Cortex of kidney (tissue), 1 donor: Measurements from ENCODE around the gene CFB.
"Not testable (repeated sequence)": the region's sequence is repeated elsewhere in the genome, so short reads cannot be mapped to it uniquely, and the experiment has no call there.

Experiments
- DNase-seq: peaks from one replicate; lab custom pipeline; 2025; lab: John Stamatoyannopoulos, UW

CFB gene

DNA sequence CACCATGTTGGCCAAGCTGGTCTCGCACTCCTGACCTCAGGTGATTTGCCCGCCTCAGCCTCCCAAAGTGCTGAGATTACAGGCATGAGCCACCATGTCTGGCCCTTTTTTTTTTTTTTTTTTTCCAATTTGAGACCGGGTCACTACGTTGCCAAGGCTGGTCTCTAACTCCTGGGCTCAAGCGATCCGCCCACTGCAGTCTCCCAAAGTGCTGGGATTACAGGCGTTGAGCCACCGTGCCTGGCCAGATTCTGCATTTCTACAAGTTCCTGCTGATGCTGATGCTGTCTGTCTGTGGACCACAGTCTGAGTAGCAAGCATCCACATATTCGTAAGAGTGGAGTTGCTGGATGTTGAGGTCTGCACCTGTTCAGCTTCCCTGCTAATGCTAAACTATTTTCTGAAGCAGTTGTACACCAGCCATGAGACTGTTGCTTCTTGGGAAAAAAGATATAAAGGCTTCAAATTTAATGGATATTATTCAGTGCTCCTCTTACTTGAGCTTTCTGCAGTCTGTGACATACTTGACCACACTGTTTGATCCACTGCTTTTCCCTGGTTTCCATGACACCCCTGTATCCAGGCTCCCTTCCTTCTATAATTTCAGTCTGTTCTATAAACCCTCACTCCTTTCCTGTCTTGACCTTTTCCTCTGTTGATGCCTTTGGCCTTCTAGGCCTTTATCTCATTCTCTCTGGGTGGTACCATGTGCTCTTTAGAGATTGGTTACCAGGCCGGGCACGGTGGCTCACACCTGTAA, 33.9 kb upstream of the CFB start:
- DNase-seq = no peak

DNA sequence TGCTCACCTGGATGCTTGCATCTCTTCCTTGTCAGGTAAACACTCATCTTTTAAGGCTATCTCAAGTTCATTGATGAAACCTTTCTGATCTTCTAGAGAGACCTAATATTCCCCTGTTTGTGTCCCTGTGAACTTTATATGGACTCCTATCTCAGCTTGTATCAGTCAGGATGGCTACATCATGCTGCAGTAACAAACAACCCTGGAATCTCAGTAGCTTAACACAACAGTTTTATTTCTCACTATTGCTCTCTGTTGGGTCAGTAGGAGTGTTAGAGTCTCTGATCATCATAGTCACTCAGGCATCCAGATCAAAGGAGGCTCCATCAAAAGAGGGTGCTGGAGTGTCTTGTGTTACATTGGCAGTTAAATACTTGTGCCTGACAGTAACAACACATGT, 30.5 kb upstream of the CFB start:
- DNase-seq = no peak

DNA sequence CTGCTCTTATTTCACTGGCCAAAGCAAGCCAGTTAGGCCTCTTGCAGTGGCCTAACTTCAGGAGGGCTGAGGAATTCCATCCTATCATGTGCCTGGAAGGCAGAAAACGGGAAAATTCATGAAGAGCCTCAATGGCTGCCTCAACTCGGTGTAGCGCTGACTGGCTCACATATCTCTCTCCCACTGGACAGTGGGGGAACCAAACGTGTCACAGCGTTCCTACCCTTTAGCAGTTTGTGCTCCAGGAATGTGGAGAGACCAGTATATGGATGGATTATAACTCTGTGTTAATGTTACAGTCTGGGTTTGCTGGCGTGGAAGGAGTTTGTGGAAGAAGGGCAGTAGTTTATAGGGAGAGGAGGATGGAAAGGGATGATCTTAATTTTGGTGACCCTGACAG, 30.1 kb upstream of the CFB start:
- no peak for DNase-seq

DNA sequence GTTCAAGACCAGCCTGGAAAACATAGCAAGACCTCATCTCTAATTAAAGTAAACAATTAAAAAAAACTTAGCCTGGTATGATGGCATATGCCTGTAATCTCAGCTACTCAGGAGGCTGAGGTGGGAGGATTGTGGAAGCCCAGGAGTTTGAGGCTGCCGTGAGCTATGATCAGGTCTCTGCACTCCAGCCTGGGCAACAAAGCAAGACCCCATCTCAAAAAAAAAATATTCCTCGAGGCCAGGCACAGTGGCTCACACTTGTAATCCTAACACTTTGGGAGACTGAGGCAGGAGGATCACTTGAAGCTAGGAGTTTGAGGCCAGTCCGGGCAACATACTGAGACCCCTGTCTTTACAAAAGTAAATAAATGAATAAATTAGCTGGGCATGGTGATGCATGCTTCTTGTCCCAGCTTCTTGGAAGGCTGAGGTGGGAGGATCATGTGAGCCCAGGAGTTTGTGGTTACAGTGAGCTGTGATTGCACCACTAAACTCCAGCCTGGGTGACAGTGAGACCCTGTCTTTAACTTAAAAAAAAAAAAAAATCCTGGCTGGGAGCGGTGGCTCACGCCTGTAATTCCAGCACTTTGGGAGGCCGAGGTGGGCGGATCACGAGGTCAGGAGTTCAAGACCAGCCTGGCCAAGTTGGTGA, 27.7 kb upstream of the CFB start:
- DNase-seq = no peak

DNA sequence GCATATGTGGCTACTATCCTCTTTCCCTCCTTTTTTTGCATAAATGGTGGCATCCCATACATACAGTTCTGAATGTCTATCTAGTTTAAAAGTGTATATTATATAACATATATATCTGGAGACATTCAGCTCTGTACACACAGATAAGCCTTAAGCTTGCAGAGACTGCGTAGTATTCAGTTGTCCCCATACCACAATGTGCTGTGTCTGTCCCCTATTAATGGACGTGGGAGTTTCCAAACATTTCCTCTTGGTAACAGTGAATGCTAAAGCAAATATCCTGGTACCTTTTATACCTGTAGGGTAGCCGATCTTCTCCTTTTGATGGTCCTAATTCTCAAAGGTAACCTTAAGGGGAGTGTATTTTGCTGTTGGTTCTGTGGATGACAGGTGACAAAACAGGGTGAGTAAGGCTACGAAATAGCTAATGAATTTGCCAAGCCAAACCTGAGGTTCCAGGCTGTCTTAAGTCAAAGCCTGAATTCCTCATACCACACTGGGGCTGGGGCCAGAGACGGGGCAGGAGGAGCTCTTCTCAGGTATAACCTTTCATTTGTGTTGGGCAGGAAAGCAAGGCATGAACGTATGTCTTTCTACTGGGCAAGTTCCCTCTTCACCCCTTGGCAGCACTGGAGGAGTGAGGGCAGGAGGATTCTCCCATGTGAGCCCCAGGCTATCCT, 26.1 kb upstream of the CFB start:
- DNase-seq = no peak

DNA sequence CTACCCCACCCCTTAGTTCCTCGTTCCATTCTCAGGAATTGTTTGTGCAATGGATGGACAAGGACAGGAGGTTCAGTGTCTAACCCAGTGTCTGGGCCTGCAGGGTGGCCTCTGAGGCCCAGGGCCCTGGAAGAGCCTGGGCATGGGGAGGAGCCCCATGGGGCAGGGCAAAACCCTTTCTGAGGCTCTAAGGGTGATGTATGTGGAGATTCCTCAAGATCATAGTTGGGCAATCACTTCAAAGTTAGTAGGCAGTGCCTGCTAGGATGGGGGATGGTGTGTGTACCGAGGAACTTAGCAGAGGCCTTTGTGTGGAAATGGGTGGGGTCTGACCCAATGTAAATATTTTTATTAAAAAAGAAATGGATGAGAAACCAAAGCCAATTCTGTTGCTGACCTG, 25.1 kb upstream of the CFB start:
- no peak for DNase-seq

DNA sequence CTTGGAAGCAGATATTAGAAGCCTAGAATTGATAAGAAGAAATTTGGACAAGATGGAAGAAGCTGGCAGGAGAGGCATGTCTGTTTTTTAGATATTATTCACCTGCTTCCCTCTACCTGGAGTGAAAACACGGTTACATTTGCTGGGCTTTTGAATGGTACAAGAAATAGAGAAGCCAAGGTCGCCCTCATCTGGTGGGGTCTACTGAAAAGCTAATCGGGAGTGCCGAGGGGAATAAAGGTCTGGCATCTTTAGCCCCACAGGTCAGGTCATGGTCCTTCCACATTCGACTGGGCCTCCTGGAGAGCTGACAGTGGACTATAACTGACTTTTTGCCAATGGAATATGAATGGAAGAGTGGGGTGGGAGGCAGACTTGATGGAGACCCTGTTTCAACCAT, 23.0 kb upstream of the CFB start:
- no peak for DNase-seq

DNA sequence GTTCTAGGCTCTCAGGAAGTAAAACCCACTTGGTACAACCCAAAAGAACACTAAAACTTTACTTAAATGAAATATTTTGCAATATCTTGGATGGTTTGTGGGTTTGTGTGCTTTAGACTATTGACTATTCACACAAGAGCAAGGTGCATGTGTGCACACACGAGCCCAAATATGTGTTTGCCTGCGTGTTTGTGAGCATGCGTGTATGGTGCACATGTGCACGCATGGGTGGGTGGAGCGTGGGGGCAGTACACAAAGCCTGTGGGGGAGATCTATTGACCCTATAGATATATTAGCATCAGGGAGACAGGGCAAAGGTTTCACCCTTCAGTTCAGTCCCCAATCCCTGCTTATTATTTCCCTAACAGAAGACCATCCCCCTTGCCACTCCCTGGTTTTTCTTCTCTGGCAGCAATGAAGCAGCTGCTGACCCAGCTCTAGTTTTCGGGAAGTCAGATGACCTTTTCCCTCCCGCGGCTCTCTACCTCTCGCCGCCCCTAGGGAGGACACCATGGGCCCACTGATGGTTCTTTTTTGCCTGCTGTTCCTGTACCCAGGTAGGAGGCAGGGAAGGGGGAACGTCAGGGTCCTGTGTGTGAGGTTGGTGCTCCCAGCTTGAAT, 18.5 kb upstream of the CFB start, which contains the start of gene C2:
C2 (plus strand) TSS at position 476 of the 621 bp plus-strand sequence; CDS start at position 512, 36 bp downstream.
- no peak for DNase-seq

DNA sequence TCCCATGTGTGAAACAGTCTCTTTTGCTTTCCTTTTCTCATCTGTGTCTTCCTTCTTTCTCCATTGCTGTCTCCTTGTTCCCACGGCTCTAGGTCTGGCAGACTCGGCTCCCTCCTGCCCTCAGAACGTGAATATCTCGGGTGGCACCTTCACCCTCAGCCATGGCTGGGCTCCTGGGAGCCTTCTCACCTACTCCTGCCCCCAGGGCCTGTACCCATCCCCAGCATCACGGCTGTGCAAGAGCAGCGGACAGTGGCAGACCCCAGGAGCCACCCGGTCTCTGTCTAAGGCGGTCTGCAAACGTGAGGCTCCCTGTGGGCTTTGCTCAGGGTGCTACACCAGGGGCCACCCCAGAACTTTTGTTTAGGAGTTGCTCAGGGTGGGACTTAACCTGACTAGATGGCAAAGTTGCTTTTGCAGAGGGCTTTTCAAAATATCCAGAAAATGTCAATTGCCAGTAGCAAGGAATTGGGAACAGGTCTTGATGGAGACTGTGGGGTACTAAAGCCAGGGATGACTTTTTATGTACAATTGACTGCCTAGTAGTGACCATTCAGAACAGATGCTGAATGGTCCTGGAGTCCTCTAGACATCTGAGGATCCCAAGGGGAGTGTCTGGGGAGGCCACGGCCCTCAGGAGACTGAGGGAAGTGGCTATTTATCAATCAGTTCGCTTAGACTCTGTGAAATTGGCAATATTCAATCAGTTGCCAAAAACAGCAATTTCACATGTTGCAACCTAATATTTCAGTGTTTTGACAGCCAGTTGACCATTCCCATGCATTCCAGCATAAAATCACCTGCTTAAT, 17.8 kb upstream of the CFB start:
- DNase-seq = no peak

DNA sequence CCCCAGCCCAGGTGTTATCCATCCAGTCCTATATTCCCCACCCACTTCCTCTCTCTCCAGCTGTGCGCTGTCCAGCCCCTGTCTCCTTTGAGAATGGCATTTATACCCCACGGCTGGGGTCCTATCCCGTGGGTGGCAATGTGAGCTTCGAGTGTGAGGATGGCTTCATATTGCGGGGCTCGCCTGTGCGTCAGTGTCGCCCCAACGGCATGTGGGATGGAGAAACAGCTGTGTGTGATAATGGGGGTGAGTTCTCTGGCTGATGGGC, 17.3 kb upstream of the CFB start:
- no peak for DNase-seq

DNA sequence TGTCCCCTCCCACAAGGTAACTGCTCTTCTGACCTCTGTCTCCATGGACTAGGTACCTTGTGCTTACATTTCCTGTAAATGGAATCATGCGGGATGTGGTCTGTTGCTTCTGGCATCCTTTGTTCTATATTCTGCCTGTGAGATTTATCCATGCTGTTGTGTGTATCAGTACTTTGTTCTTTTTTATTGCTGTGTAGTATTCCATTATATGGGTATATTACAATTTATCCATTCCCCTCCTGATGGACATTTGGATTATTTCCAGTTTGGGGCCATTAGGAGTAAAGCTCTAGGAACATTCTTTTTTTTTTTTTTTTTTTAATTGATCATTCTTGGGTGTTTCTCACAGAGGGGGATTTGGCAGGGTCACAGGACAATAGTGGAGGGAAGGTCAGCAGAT, 14.9 kb upstream of the CFB start:
- DNase-seq = no peak

DNA sequence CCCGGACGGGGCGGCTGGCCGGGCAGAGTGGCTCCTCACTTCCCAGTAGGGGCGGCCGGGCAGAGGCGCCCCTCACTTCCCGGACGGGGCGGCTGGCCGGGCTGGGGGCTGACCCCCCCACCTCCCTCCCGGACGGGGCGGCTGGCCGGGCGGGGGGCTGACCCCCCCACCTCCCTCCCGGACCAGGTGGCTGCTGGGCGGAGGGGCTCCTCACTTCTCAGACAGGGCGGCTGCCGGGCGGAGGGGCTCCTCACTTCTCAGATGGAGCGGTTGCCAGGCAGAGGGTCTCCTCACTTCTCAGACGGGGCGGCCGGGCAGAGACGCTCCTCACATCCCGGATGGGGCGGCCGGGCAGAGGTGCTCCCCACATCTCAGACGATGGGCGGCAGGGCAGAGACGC, 13.8 kb upstream of the CFB start:
- DNase-seq = not testable (repeated sequence)

DNA sequence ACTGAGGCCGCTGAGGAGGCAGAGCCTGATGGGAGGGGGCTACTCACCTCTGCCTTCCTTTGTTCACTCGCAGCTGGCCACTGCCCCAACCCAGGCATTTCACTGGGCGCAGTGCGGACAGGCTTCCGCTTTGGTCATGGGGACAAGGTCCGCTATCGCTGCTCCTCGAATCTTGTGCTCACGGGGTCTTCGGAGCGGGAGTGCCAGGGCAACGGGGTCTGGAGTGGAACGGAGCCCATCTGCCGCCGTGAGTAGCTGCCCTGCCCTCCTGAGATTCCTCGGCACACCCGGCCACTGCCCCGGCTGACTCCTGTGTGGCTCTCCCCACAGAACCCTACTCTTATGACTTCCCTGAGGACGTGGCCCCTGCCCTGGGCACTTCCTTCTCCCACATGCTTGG, 12.4 kb upstream of the CFB start:
- no peak for DNase-seq

DNA sequence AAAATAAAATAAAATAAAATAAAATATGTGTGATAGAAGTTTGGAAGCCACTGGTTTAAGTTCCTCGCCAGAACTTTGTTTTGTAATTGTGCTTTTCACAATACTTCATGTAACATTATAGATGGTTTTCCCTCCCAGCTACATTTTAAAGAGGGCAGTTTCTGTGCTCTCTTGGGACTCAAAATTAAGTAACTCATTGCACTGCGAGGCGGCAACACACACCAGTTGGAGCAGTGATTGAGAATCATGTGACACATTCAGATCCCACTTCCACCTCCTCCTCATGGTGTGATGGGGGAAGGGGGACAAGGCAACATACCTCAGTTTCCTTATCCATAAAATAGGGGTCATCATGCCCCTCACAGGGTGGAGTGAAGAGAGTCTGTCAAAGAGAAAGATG, 10.9 kb upstream of the CFB start:
- no peak for DNase-seq

DNA sequence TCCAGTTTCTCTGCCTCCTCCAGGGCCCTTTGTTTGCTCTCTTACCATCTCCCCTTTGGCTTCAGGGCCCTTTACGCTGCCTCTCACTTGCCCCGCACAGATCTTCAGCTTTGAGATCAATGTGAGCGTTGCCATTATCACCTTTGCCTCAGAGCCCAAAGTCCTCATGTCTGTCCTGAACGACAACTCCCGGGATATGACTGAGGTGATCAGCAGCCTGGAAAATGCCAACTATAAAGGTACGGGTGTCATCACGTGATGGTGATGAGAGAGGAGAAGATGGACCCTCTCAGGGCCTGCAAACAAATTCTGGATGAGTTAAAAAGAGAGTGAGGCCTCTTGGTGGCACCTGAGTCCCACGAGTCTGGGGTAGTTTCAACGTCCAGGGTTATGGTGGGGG, 10.1 kb upstream of the CFB start:
- DNase-seq = no peak

DNA sequence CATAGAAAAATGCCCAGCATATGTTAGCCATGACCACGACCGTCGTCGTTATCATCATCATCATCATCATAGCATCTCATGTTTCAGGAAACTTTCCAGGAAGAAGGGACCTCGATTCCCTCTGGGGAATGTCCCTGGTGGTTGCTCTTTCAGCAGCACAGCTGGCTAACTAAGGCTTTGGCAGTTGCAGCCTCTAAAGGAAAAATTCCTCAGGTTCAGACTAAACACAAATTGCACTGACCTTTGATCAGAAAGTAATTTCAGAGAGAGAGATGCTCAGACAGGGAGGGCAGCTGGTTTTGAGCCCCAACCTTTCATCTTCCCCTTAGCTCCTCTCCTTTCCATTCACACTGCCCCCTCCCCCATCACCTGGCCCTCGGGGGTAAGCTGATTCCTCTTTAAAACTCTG, 5.6 kb upstream of the CFB start:
- no peak for DNase-seq

DNA sequence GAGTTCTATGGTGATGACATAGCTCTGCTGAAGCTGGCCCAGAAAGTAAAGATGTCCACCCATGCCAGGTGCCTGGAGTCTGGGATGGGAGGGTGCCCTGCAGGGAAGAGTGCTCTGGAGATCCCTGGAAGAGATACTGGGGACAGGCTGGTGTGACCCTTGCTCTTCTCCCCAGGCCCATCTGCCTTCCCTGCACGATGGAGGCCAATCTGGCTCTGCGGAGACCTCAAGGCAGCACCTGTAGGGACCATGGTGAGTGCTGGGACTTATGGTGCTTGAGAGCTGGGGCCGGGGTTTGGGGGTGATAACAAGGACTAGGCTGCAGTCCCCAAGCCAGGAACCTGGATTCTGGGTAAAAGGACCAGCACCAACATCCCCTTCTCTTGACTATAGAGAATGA, 2.2 kb upstream of the CFB start:
- no peak for DNase-seq

DNA sequence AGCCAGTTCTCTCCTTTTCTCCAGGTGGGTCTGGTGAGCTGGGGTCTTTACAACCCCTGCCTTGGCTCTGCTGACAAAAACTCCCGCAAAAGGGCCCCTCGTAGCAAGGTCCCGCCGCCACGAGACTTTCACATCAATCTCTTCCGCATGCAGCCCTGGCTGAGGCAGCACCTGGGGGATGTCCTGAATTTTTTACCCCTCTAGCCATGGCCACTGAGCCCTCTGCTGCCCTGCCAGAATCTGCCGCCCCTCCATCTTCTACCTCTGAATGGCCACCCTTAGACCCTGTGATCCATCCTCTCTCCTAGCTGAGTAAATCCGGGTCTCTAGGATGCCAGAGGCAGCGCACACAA, 765 bp upstream of the CFB start:
- no peak for DNase-seq

DNA sequence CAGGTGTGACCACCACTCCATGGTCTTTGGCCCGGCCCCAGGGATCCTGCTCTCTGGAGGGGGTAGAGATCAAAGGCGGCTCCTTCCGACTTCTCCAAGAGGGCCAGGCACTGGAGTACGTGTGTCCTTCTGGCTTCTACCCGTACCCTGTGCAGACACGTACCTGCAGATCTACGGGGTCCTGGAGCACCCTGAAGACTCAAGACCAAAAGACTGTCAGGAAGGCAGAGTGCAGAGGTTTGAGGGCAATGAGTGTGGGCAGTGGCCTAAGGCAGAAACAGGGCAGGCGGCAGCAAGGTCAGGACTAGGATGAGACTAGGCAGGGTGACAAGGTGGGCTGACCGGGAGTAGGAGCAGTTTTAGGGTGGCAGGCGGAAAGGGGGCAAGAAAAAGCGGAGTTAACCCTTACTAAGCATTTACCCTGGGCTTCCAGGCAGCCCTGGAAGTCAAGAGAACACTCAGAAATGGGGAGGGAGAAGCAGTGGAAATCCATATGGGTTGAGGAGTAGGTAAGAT, 533 bp downstream of the CFB start:
- DNase-seq = no peak

DNA sequence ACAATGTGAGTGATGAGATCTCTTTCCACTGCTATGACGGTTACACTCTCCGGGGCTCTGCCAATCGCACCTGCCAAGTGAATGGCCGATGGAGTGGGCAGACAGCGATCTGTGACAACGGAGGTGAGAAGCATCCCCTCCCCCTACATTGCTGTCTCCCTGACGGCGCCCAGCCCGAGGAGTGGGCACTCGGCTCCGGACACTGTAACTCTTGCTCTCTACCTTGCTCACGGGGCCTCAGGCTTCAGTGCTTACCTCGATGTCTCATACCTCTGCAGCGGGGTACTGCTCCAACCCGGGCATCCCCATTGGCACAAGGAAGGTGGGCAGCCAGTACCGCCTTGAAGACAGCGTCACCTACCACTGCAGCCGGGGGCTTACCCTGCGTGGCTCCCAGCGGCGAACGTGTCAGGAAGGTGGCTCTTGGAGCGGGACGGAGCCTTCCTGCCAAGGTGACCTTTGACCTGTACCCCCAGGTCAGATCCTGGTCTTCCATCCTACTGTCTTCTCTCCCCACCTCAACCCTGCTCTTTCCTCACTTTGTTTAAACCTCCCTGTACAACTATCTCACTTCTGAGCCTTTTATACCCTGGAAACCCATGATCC, 1.3 kb downstream of the CFB start:
- DNase-seq = no peak

DNA sequence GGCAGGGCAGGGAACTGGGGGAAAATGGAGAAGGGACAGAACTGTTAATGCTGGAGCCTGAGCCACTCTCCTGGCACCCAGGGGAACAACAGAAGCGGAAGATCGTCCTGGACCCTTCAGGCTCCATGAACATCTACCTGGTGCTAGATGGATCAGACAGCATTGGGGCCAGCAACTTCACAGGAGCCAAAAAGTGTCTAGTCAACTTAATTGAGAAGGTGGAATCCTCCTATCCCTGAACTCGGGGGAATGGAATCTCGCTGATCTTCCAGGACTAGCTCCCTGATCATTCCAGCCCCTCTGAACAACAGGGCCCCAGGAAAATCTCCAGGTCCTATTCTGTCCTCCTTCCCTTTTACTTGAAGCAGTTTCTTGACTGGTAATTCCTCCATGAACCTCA, 2.0 kb downstream of the CFB start:
- DNase-seq = no peak

DNA sequence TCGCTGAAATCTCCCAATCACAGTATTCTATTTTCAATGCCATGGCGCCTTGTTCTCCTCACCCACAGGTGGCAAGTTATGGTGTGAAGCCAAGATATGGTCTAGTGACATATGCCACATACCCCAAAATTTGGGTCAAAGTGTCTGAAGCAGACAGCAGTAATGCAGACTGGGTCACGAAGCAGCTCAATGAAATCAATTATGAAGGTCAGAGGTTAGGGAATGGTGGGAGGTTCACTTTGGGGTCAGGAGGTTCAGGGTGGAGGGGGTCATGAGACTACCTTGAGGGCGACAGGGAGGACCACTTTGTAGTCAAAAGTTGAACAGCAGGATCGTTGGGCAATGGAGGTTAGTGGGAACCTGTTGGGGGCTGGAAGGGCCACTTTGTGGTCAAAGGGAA, 2.4 kb downstream of the CFB start:
- DNase-seq = no peak
